ENCODE data around the gene MRPS18A.

The MRPS18A gene

GRCh38 chr6:43719511-43719910 is 31.9 kb upstream of the MRPS18A start:
- Histone ChIP-seq H3K36me3 (ENCODE audit: control insufficient read depth in 1 of 2, insufficient read depth in 2 of 2, low read length in 2 of 2) (no peaks in the 10 kb centered on the region), H2BK12ac (ENCODE audit: low read length) (no peak overlapping the region), H3K4me3 (ENCODE audit: low read depth, low read length) (no peak overlapping the region), H2AK5ac (ENCODE audit: low read length) (no peak overlapping the region), H3K27me3 (ENCODE audit: insufficient read depth, low read length) (no peaks in the 10 kb centered on the region), H3K27ac (ENCODE audit: low read depth, low read length) (no peak overlapping the region), H2AFZ (ENCODE audit: insufficient read depth, low read length, poor library complexity) (no peak overlapping the region), H3K9ac (ENCODE audit: low read length) (no peak overlapping the region), H3K14ac (ENCODE audit: low read length) (no peak overlapping the region), H3K18ac (ENCODE audit: low read length) (no peak overlapping the region), H4K12ac (ENCODE audit: low read depth, low read length) (no peak overlapping the region), H3K4me2 (ENCODE audit: low read length) (no peak overlapping the region), H3K4me1 (ENCODE audit: control insufficient read depth in 1 of 2, insufficient read depth in 2 of 2, low read length in 2 of 2) (no peaks in the 10 kb centered on the region), H3K79me1 (ENCODE audit: low read length) (no peaks in the 10 kb centered on the region), H3K4ac (ENCODE audit: low read depth, low read length) (no peak overlapping the region), H2BK5ac (ENCODE audit: low read depth, low read length, poor library complexity) (no peak overlapping the region), H4K8ac (ENCODE audit: low read depth, low read length) (no peak overlapping the region), H3K23ac (ENCODE audit: low read length) (no peak overlapping the region), H3K9me3 (ENCODE audit: insufficient read depth, low read depth, low read length) (no peaks in the 10 kb centered on the region), H2BK120ac (ENCODE audit: insufficient read depth, low read length, poor library complexity) (no peak overlapping the region), H3K79me2 (ENCODE audit: control insufficient read depth, insufficient read depth, low read length, poor library complexity) (no peaks in the 10 kb centered on the region), H4K91ac (ENCODE audit: low read depth, low read length) (no peak overlapping the region)
- WGBS (ENCODE audit: extremely low coverage, insufficient coverage, insufficient read length), result no CpG with 5 or more reads among the region's 7 CpGs
- no peak for DNase-seq

GRCh38 chr6:43718387-43719105 is 31.0 kb upstream of the MRPS18A start:
- Histone ChIP-seq H2BK120ac (ENCODE audit: insufficient read depth, low read length, poor library complexity) (no peak overlapping the region), H3K23ac (ENCODE audit: low read length) (no peak overlapping the region), H3K9me3 (ENCODE audit: insufficient read depth, low read depth, low read length) (no peaks in the 10 kb centered on the region), H3K36me3 (ENCODE audit: control insufficient read depth in 1 of 2, insufficient read depth in 2 of 2, low read length in 2 of 2) (no peaks in the 10 kb centered on the region), H4K8ac (ENCODE audit: low read depth, low read length) (no peak overlapping the region), H2AFZ (ENCODE audit: insufficient read depth, low read length, poor library complexity) (no peak overlapping the region), H3K27ac (ENCODE audit: low read depth, low read length) (no peak overlapping the region), H3K79me1 (ENCODE audit: low read length) (no peaks in the 10 kb centered on the region), H3K9ac (ENCODE audit: low read length) (no peak overlapping the region), H3K4me2 (ENCODE audit: low read length) (no peak overlapping the region), H2BK5ac (ENCODE audit: low read depth, low read length, poor library complexity) (no peak overlapping the region), H3K27me3 (ENCODE audit: insufficient read depth, low read length) (no peaks in the 10 kb centered on the region), H4K12ac (ENCODE audit: low read depth, low read length) (no peak overlapping the region), H3K4me1 (ENCODE audit: control insufficient read depth in 1 of 2, insufficient read depth in 2 of 2, low read length in 2 of 2) (no peaks in the 10 kb centered on the region), H3K4ac (ENCODE audit: low read depth, low read length) (no peak overlapping the region), H2BK12ac (ENCODE audit: low read length) (no peak overlapping the region), H3K4me3 (ENCODE audit: low read depth, low read length) (no peak overlapping the region), H3K79me2 (ENCODE audit: control insufficient read depth, insufficient read depth, low read length, poor library complexity) (no peaks in the 10 kb centered on the region), H3K18ac (ENCODE audit: low read length) (no peak overlapping the region), H2AK5ac (ENCODE audit: low read length) (no peak overlapping the region), H3K14ac (ENCODE audit: low read length) (no peak overlapping the region), H4K91ac (ENCODE audit: low read depth, low read length) (no peak overlapping the region)
- no CpG with 5 or more reads among the region's 13 CpGs for WGBS (ENCODE audit: extremely low coverage, insufficient coverage, insufficient read length)
- DNase-seq, result no peak

- Histone ChIP-seq H2AK5ac (ENCODE audit: low read length) (no peak overlapping the region), H3K23ac (ENCODE audit: low read length) (no peak overlapping the region), H3K18ac (ENCODE audit: low read length) (no peak overlapping the region), H2BK120ac (ENCODE audit: insufficient read depth, low read length, poor library complexity) (no peak overlapping the region), H4K8ac (ENCODE audit: low read depth, low read length) (no peak overlapping the region), H3K9me3 (ENCODE audit: insufficient read depth, low read depth, low read length) (no peaks in the 10 kb centered on the region), H3K4me2 (ENCODE audit: low read length) (no peak overlapping the region), H3K4me3 (ENCODE audit: low read depth, low read length) (no peak overlapping the region), H4K12ac (ENCODE audit: low read depth, low read length) (no peak overlapping the region), H2BK12ac (ENCODE audit: low read length) (no peak overlapping the region), H2AFZ (ENCODE audit: insufficient read depth, low read length, poor library complexity) (no peak overlapping the region), H3K4me1 (ENCODE audit: control insufficient read depth in 1 of 2, insufficient read depth in 2 of 2, low read length in 2 of 2) (no peaks in the 10 kb centered on the region), H3K14ac (ENCODE audit: low read length) (no peak overlapping the region), H3K27me3 (ENCODE audit: insufficient read depth, low read length) (no peaks in the 10 kb centered on the region), H4K91ac (ENCODE audit: low read depth, low read length) (no peak overlapping the region), H3K9ac (ENCODE audit: low read length) (no peak overlapping the region), H3K36me3 (ENCODE audit: control insufficient read depth in 1 of 2, insufficient read depth in 2 of 2, low read length in 2 of 2) (no peaks in the 10 kb centered on the region), H2BK5ac (ENCODE audit: low read depth, low read length, poor library complexity) (no peak overlapping the region), H3K4ac (ENCODE audit: low read depth, low read length) (no peak overlapping the region), H3K79me1 (ENCODE audit: low read length) (no peaks in the 10 kb centered on the region), H3K79me2 (ENCODE audit: control insufficient read depth, insufficient read depth, low read length, poor library complexity) (no peaks in the 10 kb centered on the region), H3K27ac (ENCODE audit: low read depth, low read length) (no peak overlapping the region)
- no peak for DNase-seq
- no CpG with 5 or more reads among the region's 12 CpGs for WGBS (ENCODE audit: extremely low coverage, insufficient coverage, insufficient read length)
Observed at GRCh38 chr6:43717822-43718221, 30.2 kb upstream of the MRPS18A start.

- H2BK5ac ChIP-seq (ENCODE audit: low read depth, low read length, poor library complexity), result no peak overlapping the region
- H3K79me1 ChIP-seq (ENCODE audit: low read length), result no peaks in the 10 kb centered on the region
- H2BK12ac ChIP-seq (ENCODE audit: low read length), result no peak overlapping the region
- H3K27me3 ChIP-seq (ENCODE audit: insufficient read depth, low read length), result no peaks in the 10 kb centered on the region
- H3K36me3 ChIP-seq (ENCODE audit: control insufficient read depth in 1 of 2, insufficient read depth in 2 of 2, low read length in 2 of 2), result no peaks in the 10 kb centered on the region
- no peaks in the 10 kb centered on the region for H3K79me2 ChIP-seq (ENCODE audit: control insufficient read depth, insufficient read depth, low read length, poor library complexity)
- H2AFZ ChIP-seq (ENCODE audit: insufficient read depth, low read length, poor library complexity), result no peak overlapping the region
- no peak overlapping the region for H3K14ac ChIP-seq (ENCODE audit: low read length)
- WGBS (ENCODE audit: extremely low coverage, insufficient coverage, insufficient read length), result no CpG with 5 or more reads among the region's 8 CpGs
- H3K23ac ChIP-seq (ENCODE audit: low read length), result no peak overlapping the region
- H2BK120ac ChIP-seq (ENCODE audit: insufficient read depth, low read length, poor library complexity), result no peak overlapping the region
- no peak for DNase-seq
- H3K4ac ChIP-seq (ENCODE audit: low read depth, low read length), result no peak overlapping the region
- no peak overlapping the region for H4K91ac ChIP-seq (ENCODE audit: low read depth, low read length)
- H4K12ac ChIP-seq (ENCODE audit: low read depth, low read length), result no peak overlapping the region
- H3K9ac ChIP-seq (ENCODE audit: low read length), result no peak overlapping the region
- H3K27ac ChIP-seq (ENCODE audit: low read depth, low read length), result no peak overlapping the region
- H3K4me3 ChIP-seq (ENCODE audit: low read depth, low read length), result no peak overlapping the region
- H2AK5ac ChIP-seq (ENCODE audit: low read length), result no peak overlapping the region
- H4K8ac ChIP-seq (ENCODE audit: low read depth, low read length), result no peak overlapping the region
- H3K4me1 ChIP-seq (ENCODE audit: control insufficient read depth in 1 of 2, insufficient read depth in 2 of 2, low read length in 2 of 2), result no peaks in the 10 kb centered on the region
- no peak overlapping the region for H3K18ac ChIP-seq (ENCODE audit: low read length)
- H3K4me2 ChIP-seq (ENCODE audit: low read length), result no peak overlapping the region
- no peaks in the 10 kb centered on the region for H3K9me3 ChIP-seq (ENCODE audit: insufficient read depth, low read depth, low read length)
Observed at GRCh38 chr6:43717389-43717788, 29.8 kb upstream of the MRPS18A start.

All from trophoblast cell (in vitro differentiated cells and primary cell).